WI38 (cell line): ENCODE results near the gene FBXO11.

Experiments used
- H3K4me3 ChIP-seq: 2 replicates; pipeline ENCODE4 v1.5.1; 2011; ENCODE audit warnings: low read depth, mild to moderate bottlenecking, control low read depth, low read length
- CTCF ChIP-seq: IDR thresholded peaks from 2 replicates; pipeline ENCODE4 v1.5.1; 2012; ENCODE audit warnings: low read depth, mild to moderate bottlenecking, control low read depth, low read length

The FBXO11 gene

GRCh38 chr2:47747878-47748277 is 158.4 kb downstream of the FBXO11 start:
- no peak for TF ChIP-seq CTCF
- no peak overlapping the region for H3K4me3 ChIP-seq

- TF ChIP-seq CTCF, result no peak
- H3K4me3 ChIP-seq, result no peak overlapping the region
Observed at GRCh38 chr2:47744074-47744473, 162.2 kb downstream of the FBXO11 start.

GRCh38 chr2:47741637-47742036 is 164.7 kb downstream of the FBXO11 start:
- TF ChIP-seq CTCF, result no peak
- no peak overlapping the region for H3K4me3 ChIP-seq

- TF ChIP-seq CTCF, result no peak
- H3K4me3 ChIP-seq, result no peak overlapping the region
Observed at GRCh38 chr2:47741101-47741500, 165.2 kb downstream of the FBXO11 start.
